IgD-negative memory B cell (primary cell): ENCODE results near the gene SP5. TPM values are rescaled to one million over a fixed set of nuclear protein-coding genes. Genes with fewer than 3 reads are reported as not detected.
A peak's percentile ranks its signal among the peaks of the same experiment; 100 is the strongest.

Experiments
- H3K27ac Mint-ChIP-seq, 3 donors: one replicate each; pipeline ENCODE4 v1.8.0; 2020 to 2022; ENCODE audit warnings: mild to moderate bottlenecking in 3 of 3, mixed read lengths in 3 of 3, moderate library complexity in 1 of 3
- H3K27me3 Mint-ChIP-seq: one replicate; pipeline ENCODE4 v1.8.0; 2021; ENCODE audit warnings: mixed read lengths
- H3K36me3 Mint-ChIP-seq: one replicate; pipeline ENCODE4 v1.8.0; 2020; ENCODE audit warnings: mild to moderate bottlenecking, mixed read lengths
- H3K4me1 Mint-ChIP-seq, 3 donors: one replicate each; pipeline ENCODE4 v1.8.0; 2020 to 2022; ENCODE audit warnings: mixed read lengths in 3 of 3, mild to moderate bottlenecking in 1 of 3
- H3K4me3 Mint-ChIP-seq, 4 donors: one replicate each; pipeline ENCODE4 v1.8.0; 2020 to 2022; ENCODE audit warnings: mild to moderate bottlenecking in 4 of 4, mixed read lengths in 4 of 4, moderate library complexity in 3 of 4
- H3K9me3 Mint-ChIP-seq, 3 donors: one replicate each; pipeline ENCODE4 v1.8.0; 2020 to 2021; ENCODE audit warnings: mixed read lengths in 3 of 3, mild to moderate bottlenecking in 1 of 3
- polyA plus RNA-seq: library from polyadenylated mRNA; unstranded; fragments of 300-500 nt; fragmentation: Illumina TruSeq; gene quantifications from one replicate; pipeline ENCODE4 v1.2.3, GENCODE V29; 2021

The SP5 gene
- polyA plus RNA-seq, 1 donor from 2014 or later, result not detected

DNA sequence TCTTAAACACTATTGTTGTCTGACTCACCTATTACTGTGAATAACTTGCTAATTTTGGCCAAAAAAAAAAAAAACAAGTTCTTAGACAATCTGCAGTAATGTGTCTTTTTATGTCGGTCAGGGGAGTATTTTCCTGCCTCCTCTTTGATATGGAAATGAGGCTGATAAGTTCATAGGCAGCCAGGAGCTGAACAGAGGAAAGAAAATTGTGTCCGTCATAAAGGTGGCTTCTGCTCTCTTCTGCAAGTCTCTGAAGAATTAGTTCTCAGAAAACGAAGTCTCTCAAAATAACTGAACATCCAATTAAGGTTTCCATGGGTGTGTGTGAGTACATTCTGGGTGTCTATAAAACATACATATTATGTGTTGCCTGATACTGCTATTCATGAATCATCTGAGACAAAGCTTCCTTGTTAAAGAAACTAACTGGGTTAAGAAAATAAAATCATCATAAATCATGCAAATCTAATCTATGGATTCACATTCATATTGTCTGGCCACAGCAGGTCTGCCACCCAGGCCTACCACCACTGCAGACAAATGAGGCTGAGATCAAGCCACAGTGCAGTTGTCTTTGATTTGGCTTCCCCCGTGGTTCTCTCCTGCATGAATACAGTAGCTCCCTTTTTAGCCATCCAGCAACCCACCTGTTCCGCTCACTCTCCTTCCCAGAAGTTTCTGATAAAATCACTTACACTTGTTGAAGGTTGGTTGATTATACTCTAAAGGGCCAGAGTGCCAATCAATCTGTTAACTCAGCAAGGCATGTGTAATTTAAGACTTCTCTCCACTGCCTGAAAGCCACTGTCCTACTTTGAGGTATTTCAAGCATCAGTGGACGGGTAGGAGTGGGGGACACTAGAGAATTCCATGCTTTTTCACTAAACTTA, 19.4 kb upstream of the SP5 start:
- Mint-ChIP-seq H3K4me1 (no peaks in the 10 kb centered on the region), H3K27me3 (peaks cover 9% of the 10 kb centered on the region), H3K36me3 (no peaks in the 10 kb centered on the region), H3K4me3 (peak overlapping the region in 1 of 4 donors; percentile 74), H3K9me3 (peaks cover 0 to 4% (median 2%) of the 10 kb centered on the region in 3 donors), H3K27ac (no peak overlapping the region)

DNA sequence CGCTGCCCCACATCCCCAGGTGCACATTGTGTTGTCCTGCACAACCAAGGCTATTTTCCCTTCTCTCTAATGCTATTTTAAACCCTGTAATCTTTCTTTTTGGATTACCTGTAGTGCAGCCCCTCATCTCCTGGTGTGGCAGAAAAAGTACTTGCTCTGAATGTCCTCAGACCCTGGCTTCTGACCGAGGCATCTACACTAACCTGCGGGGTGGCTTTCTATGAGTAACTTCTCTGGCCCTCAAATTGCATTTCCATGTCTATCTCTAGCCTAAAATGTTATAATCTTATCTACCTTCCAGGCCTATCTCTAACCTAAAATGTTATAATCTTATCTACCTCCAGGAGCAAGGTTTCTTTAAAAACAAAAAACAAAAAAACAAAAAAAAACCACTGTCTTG, 18.2 kb upstream of the SP5 start:
- H3K27me3 Mint-ChIP-seq, result peaks cover 5% of the 10 kb centered on the region
- no peak overlapping the region for H3K27ac Mint-ChIP-seq
- H3K4me3 Mint-ChIP-seq, result no peak overlapping the region
- no peaks in the 10 kb centered on the region for H3K4me1 Mint-ChIP-seq
- H3K9me3 Mint-ChIP-seq, result peaks cover 0 to 2% (median 1%) of the 10 kb centered on the region in 3 donors
- H3K36me3 Mint-ChIP-seq, result no peaks in the 10 kb centered on the region

DNA sequence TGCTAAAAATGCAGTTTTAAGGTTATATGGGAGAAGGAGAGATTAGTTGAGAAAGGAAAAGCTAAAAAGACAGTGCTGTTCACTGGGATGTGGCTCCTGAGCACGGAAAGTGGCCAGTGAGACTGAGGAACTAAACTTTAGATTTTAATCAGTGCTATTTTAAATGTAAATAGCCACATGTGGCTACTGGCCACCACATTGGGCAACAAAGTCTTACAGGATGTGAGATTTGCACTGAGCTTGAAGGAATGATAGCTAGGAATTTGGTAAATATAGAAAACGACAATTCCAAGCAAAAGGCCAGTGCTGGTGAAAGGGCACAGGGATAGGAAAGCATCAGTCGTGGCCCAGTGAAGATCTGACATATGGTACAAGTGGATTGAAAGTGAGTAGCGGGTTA, 14.1 kb upstream of the SP5 start:
- Mint-ChIP-seq H3K4me3 (no peak overlapping the region), H3K4me1 (no peaks in the 10 kb centered on the region), H3K27ac (no peak overlapping the region), H3K36me3 (no peaks in the 10 kb centered on the region), H3K9me3 (peaks cover 4 to 6% (median 5%) of the 10 kb centered on the region in 3 donors), H3K27me3 (peaks cover 4% of the 10 kb centered on the region)

DNA sequence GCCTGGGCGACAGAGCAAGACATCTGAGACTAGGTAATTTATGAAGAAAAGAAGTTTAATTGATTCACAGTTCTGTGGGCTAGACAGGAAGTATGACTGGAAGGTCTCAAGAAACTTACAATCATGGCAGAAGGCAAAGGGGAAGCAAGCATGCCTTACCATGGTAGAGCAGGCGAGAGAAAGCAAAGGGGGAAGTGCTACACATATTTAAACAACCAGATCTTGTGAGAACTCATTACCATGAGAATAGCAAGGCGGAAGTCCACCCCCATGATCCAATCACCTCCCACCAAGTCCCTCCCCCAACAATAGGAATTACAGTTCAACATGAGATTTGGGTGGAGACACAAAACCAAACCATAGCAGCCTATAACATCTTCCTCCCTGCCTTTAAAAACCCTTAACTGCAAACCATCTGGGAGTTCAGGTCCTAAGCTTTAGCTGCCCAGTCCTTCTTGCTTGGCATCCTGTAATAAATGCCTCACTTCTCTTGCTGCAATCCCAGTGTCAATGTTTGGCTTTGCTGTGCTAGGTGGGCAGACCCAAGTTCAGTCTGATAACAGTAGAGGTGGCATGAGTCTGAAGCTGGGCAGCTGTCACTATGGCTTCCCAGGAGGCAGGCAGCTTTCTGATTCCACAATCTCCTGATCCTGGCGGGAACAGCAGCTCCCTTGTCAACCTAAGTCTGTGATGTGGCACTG, 11.2 kb upstream of the SP5 start:
- Mint-ChIP-seq H3K36me3 (no peaks in the 10 kb centered on the region), H3K4me3 (no peak overlapping the region), H3K27me3 (peaks cover 18% of the 10 kb centered on the region), H3K9me3 (peaks cover 4 to 6% (median 5%) of the 10 kb centered on the region in 3 donors), H3K4me1 (peaks cover 0 to 4% (median 0%) of the 10 kb centered on the region in 3 donors), H3K27ac (no peak overlapping the region)

DNA sequence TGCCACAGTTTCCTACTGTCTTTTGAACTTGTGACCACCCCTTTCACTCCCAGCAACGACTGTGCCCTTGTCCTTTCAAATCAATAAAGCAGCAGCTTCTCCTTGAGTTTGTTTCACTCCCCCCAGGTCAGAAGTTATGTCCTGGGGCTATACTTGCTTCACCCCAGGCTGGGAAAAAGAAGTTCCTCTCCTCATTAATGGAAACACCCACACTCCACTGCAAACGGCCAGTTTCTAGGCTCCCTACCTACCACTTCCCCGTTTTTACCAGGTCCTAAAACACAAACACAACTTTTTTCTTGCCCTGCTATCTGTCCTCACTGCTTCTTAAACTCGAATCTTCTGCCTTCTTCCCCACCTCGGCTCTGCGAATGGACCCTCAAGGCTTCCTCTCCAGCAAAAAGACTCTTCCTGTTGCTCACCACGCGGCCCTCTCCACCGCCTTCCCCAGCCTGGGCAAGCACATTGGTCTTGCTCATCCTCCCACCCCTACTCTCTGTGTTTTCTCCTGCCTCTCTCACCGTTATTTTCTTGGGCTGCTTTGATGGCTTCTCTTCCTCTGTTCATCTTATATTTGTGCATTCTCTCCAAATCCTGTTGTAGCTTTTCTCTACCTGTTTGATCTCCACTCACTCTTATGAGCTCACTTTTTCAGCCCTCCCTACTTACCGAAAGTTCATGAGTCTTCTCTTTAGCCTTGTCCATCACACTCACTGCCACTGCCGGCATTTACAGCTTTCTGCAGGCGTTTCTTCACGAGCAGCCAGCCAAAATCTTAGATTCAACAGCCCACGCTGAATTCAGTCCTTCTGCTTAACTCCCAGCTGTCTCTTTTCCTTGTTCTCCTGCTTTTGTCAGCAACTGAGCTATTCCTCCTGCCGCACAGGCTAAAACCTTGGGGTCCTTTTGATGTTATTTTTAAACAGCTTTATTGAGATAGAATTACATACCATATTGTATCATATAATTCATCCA, 7.0 kb upstream of the SP5 start:
- Mint-ChIP-seq H3K27ac (no peak overlapping the region), H3K9me3 (peaks cover 0 to 3% (median 1%) of the 10 kb centered on the region in 3 donors), H3K4me1 (peaks cover 0 to 5% (median 2%) of the 10 kb centered on the region in 3 donors), H3K36me3 (peaks cover 1% of the 10 kb centered on the region), H3K27me3 (peaks cover 32% of the 10 kb centered on the region), H3K4me3 (peak overlapping the region in 1 of 4 donors; percentile 0)

DNA sequence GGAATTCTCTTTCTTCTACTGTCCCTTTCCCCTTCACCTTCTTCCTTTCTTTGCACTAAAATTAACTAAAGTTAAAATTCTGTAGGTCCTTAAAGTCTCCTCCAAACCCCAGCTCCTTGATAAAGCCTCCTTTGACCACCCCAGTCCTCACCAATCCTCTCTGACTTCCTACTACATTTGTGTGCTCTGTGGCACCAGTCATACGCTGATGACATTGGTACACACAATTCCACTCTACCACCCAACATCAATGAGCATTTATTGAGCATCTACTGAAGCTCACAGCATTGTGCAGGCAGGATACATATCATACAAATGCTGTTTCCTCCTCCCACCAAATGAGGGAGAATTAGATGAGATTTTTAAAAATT, 4.5 kb upstream of the SP5 start:
- Mint-ChIP-seq H3K36me3 (peaks cover 1% of the 10 kb centered on the region), H3K4me1 (peaks cover 6 to 10% (median 6%) of the 10 kb centered on the region in 3 donors), H3K27me3 (peaks cover 42% of the 10 kb centered on the region), H3K27ac (no peak overlapping the region), H3K9me3 (peaks cover 0 to 3% (median 0%) of the 10 kb centered on the region in 3 donors), H3K4me3 (peak overlapping the region in 1 of 4 donors; percentile 4)

DNA sequence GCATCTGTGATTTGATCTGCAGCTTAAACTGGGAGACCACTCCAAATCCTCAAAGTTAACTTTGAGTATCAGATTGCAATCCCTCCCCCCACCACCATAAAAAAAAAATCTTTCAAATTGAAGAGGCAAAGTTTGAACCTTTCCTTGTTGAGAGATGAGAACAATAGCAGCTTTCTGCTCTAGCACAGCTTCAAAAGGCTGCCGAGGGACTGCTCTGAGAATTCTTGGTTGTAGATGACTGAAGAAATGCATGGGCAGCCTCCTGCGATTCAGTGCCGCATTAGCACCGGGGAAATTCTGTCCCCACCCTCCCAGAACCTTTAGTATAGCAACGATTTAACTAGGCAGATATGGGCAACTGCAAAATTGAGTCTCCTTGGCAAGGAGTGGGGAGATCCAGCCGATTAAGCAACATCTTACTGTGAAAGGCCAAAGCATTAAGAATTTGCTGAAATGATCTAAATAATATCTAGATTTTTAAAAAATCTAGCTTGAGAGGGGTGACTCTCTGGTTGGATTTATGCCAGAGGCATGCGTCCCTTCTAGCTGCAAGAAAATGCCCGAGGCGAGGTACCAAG, 3.9 kb upstream of the SP5 start:
- Mint-ChIP-seq H3K27me3 (peaks cover 42% of the 10 kb centered on the region), H3K27ac (no peak overlapping the region), H3K36me3 (peaks cover 1% of the 10 kb centered on the region), H3K9me3 (peaks cover 0 to 3% (median 0%) of the 10 kb centered on the region in 3 donors), H3K4me3 (peak overlapping the region in 1 of 4 donors; percentile 27), H3K4me1 (peaks cover 6 to 10% (median 7%) of the 10 kb centered on the region in 3 donors)

DNA sequence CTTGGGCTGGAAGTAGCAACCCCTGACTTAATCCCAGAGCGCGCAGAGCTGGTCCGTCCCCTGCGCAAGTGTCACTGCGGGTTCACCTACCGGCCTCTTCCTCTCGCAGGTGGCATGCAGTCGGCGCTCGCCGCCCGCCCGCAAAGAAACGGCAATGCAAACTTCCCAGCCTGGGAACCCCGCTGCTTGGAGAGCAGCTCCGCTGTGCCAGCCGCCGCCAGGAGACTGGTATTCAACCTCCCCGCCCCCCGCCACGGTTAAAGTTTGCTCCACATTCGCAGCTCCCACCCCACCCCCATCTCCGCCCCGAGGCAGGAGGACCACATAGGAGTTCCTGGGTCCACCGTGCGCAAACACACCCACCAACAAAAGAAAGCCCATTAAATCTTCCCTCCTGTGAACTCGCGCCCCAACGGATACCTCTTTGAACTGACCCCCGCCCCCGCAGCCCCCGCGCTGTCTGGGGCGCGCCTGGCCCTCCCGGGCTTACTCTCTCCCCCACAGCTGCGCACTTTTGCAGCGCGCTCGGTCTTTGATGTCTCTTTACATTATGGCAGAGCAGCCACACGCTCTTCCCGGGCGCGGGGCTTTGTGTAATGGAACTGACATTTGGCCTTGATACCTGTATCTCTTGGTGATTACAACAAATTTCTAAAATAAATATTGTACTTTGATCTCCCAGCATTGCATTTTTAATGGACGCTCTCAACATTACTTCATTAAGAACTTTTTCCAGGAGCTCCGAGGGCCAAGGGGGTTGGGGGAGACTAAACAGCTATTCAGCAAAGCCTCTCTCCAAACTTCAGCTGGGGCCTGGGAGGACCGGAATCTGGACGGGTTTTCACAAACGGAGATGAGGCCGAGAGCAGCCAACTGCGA, 3.1 kb upstream of the SP5 start:
- Mint-ChIP-seq H3K4me1 (peaks cover 6 to 10% (median 7%) of the 10 kb centered on the region in 3 donors), H3K27me3 (peaks cover 40% of the 10 kb centered on the region), H3K4me3 (no peak overlapping the region), H3K9me3 (peaks cover 0 to 3% (median 0%) of the 10 kb centered on the region in 3 donors), H3K36me3 (peaks cover 1% of the 10 kb centered on the region), H3K27ac (peak overlapping the region in 1 of 3 donors; percentile 83)

DNA sequence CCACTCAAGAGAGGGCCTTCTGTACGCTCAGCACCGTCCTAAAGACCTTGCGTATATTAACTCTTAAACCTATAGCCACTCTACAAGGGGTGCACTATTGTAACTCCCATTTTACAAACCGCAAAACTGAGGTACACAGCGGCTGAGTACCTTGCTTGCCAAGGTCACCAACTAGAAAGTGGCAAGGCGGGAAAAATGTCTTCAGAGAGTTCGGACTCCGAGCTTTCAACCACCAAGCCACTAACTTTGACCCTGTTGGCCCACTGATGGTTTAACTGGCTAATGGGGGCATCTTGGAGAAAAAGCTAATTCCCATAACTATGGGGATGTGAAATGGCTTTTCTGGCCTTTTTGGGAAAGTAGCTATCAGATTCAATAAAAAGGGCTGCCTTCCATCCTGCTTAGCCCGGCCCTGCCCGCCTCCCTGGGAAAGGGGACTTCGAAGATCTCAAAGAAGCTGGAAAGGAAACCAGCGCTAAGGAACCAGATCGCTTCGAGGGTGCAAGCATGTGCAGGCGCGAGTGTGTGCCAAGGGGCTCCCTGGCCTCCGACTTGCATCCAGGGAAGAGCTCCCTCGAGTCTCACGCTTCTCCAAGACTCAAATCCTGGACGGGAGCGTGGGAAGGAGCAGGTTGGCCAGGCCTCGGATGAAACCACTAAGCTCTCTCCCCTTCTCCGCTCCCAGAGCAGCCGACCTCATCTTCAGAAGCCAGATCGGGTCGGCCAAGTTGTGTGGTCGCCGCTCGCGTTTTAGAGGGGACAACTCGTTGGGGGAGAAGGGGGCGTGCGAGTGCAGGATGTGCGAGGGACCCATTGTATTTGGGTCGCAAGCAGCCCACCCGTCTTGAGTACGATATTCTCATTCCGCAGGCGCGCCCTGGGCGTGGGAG, 2.2 kb upstream of the SP5 start:
- peaks cover 1% of the 10 kb centered on the region for H3K36me3 Mint-ChIP-seq
- H3K9me3 Mint-ChIP-seq, result peaks cover 0 to 5% (median 0%) of the 10 kb centered on the region in 3 donors
- H3K27ac Mint-ChIP-seq, result peak overlapping the region in 1 of 3 donors; percentile 83
- peaks cover 43% of the 10 kb centered on the region for H3K27me3 Mint-ChIP-seq
- H3K4me3 Mint-ChIP-seq, result peak overlapping the region in 1 of 4 donors; percentile 74
- peaks cover 6 to 10% (median 7%) of the 10 kb centered on the region in 3 donors for H3K4me1 Mint-ChIP-seq

DNA sequence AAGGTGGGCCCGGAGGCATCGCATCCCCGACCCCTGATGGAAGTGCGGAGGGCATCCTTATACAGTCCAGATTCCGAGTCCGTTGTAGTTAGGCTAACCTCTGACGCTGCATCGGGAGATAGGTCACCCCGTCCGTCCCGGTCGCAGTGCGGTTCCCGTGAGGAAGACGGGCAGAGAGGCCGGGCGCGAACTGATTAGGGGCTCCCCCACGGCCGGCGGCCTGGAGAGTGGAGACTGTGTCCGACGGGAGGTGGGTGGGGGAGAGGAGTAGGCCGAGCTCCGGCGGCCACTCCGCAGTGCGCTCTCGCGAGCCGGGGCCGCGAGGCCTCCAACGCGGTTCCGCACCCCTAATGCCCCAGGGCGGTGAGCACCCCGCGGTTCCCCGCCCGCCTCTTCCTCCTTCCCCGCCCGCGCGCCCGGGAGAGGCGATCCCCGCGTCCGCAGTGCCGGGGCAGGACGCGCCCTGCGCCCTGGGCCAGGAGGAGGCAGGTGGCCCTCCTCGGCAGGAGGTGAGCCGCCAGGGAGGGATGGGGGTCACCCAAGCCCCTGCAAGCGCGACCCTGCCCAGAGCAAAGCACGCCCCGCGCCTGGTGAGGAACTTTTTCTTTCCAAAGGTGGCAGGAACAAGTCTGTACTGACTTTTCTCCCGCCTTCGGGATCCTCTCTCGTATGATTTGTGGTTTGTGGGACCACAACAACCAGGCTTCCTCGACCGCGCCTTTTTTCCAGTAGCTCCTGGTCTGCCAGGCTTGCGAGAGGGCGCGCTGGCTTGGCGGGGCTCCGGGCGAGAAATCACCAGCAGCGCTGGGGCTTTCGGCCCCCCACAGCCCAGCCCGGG, 1.4 kb upstream of the SP5 start:
- Mint-ChIP-seq H3K36me3 (peaks cover 1% of the 10 kb centered on the region), H3K4me1 (peaks cover 6 to 7% (median 6%) of the 10 kb centered on the region in 3 donors), H3K4me3 (peak overlapping the region in 2 of 4 donors; percentile 46 to 74), H3K27me3 (peaks cover 44% of the 10 kb centered on the region), H3K27ac (no peak overlapping the region), H3K9me3 (peaks cover 0 to 4% (median 0%) of the 10 kb centered on the region in 3 donors)

DNA sequence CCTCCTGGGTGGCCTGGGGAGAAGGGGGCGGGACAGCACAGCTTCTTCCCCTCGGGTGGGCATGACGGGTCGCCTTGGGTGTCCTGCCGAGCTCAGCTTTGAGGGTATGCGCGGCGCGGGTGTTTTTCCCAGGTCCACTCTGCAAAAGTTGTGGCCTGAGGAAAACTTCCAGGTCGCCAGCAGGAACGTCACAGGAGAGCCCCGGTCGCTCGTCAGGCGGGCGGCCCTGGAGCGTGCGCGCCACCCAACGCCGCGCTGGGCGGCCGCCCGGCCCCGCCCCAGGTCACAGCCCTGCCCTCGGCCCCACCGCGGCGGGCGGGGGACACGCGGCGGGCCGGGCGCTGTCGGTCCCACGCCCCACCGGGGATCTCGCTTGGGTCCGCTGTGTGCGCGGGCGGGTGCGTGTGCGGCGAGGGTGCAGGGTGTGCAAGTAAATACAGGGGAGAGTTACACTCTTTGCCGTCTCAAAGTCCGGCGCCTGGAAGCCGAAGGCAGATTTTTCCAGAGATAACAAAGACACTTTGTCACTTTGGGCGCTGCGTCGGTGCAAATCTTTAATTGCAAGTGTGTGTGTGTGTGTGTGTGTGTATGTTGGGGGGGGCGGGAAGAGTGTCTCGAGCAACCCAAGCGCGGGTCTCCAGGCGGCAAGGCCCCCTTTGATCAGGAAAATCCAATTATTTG, 616 bp upstream of the SP5 start:
- Mint-ChIP-seq H3K9me3 (peaks cover 0 to 4% (median 0%) of the 10 kb centered on the region in 3 donors), H3K27me3 (peaks cover 48% of the 10 kb centered on the region), H3K4me1 (peaks cover 6 to 7% (median 6%) of the 10 kb centered on the region in 3 donors), H3K27ac (peak overlapping the region in 2 of 3 donors; percentile 35 to 73), H3K36me3 (peaks cover 1% of the 10 kb centered on the region), H3K4me3 (peak overlapping the region; percentile 78 to 89 (median 85))
